Heart right ventricle (tissue), 16 donors: ENCODE measurements around the gene SLC1A7. TPM values are rescaled to one million over a fixed set of nuclear protein-coding genes. Genes with fewer than 3 reads are reported as not detected.
"Not testable (repeated sequence)": the region's sequence is repeated elsewhere in the genome, so short reads cannot be mapped to it uniquely, and the experiment has no call there.

ENCODE experiments used
- ATAC-seq, 8 donors: fragments of 200-7000 bp; cut with Tn5 transposase; one replicate each; pipeline ENCODE4 v1.9.1; 2020; ENCODE audit warnings: mild to moderate bottlenecking in 8 of 8, moderate library complexity in 8 of 8, moderate number of reproducible peaks in 1 of 8
- DNase-seq, 2 donors: peaks; one replicate each; pipeline ENCODE4 v3.0.0-alpha.2; 2020
- H3K27ac ChIP-seq, 10 donors: fragments of 200-600 bp; sonication (generic) in 2 of 10; one replicate each; pipeline versions ENCODE4 v1.5.0 to v1.8.0; 2020 to 2022; ENCODE audit warnings: mild to moderate bottlenecking in 3 of 10
- H3K27me3 ChIP-seq, 7 donors: fragments of 200-600 bp; one replicate each; pipeline ENCODE4 v1.8.0; 2021 to 2022; ENCODE audit warnings: mild to moderate bottlenecking in 2 of 7
- H3K36me3 ChIP-seq, 9 donors: fragments of 200-600 bp; sonication (generic) in 1 of 9; one replicate each; pipeline versions ENCODE4 v1.5.0 to v1.8.0; 2020 to 2022; ENCODE audit warnings: mild to moderate bottlenecking in 2 of 9
- H3K4me1 ChIP-seq, 9 donors: fragments of 200-600 bp; sonication (generic) in 1 of 9; one replicate each; pipeline versions ENCODE4 v1.5.0 to v1.8.0; 2020 to 2022; ENCODE audit warnings: mild to moderate bottlenecking in 4 of 9
- H3K4me3 ChIP-seq, 10 donors: fragments of 200-600 bp; sonication (generic) in 2 of 10; one replicate each; pipeline versions ENCODE4 v1.5.0 to v1.8.0; 2020 to 2022; ENCODE audit warnings: mild to moderate bottlenecking in 7 of 10, moderate library complexity in 2 of 10
- H3K9me3 ChIP-seq, 11 donors: fragments of 200-600 bp in 10 of 11; sonication (generic) in 2 of 11; one replicate each; pipeline versions ENCODE4 v1.5.0 to v1.8.0; 2013 to 2022; ENCODE audit warnings: mild to moderate bottlenecking in 2 of 11, control low read depth in 1 of 11, moderate library complexity in 1 of 11
- WGBS, 2 donors: extraction: QIAGEN DNeasy Blood & Tissue Kit; methylation state at CpG; one replicate each; pipeline ENCODE4 v1.1.7; 2013; ENCODE audit warnings: inconsistent platforms in 1 of 2; 5-methylcytosine and 5-hydroxymethylcytosine counted together
- intact Hi-C, 10 donors: fragments of 100-400 bp; cut with DNase I; formaldehyde crosslinking; loops; one replicate each; pipeline versions ENCODE4 v1.11.1 to v1.14.2; 2022
- polyA plus RNA-seq, 2 donors: library from polyadenylated mRNA; stranded (reverse); fragments of 200-250 nt; gene quantifications; one replicate each; pipeline ENCODE4 v1.2.3, GENCODE V29; 2013
- total RNA-seq, 10 donors: library from RNA; stranded (reverse); fragmentation: NEBNext Ultra II Directional in 3 of 10; extraction: Animal tissue kit (Norgen Biotek cat#: 25700) in 3 of 10; gene quantifications; one replicate each; pipeline versions ENCODE4 v1.2.1 to v1.2.4, GENCODE V29; 2021 to 2023
- TF ChIP-seq, protein P1 (sequence below), 9 donors: fragments of 200-600 bp; sonication (generic) in 2 of 9; IDR thresholded peaks; one replicate each; pipeline versions ENCODE4 v1.5.0 to v1.8.0; 2021 to 2022; ENCODE audit warnings: antibody characterized with exemption in 9 of 9, mild to moderate bottlenecking in 5 of 9, moderate library complexity in 1 of 9
- donor health status: Arrhythmogenic right ventricular cardiomyopathy.
- donor health status: ischemic (EF 13 %, LVEDD 7.1; RV severe dilation, severe dysfunction).
- donor health status: healthy with polysubstance abuse.
- donor health status: DM: no; HTN: yes; CAD: no.
- donor health status: DM: no; HTN: no; CAD: no.
- donor health status: ischemic (EF 25% LVEDD 6.9; RV normal size, moderate dysfunction).
- donor health status: ischemic (EF 25% LVEDD 5.7; RV mildly dilated, moderate dysfunction).
- donor health status: healthy.
- donor health status: DM: yes; HTN: yes; CAD: no.
- donor health status: Ischemic cardiomyopathy.
- donor health status: ischemic (EF 35%, LVEDD 5.7; RV mildly dilated, moderate dysfunction).
- donor health status: nonischemic (EF 11% LVEDD 7.7; RV severe dilation, severe dysfunction).
- donor health status: DM: yes; HTN: yes; CAD: no.
- donor health status: PGD.
- donor health status: ischemic (EF 29% LVEDD 5.4; RV normal size, mild dysfunction).
- donor health status: nonischemic (EF 23%, LVEDD 6.1; RV moderate dilation, normal function).

SLC1A7 gene
- total and polyA plus RNA-seq, 12 donors, result 0.04 to 2.0 (median 0.42) TPM

DNA sequence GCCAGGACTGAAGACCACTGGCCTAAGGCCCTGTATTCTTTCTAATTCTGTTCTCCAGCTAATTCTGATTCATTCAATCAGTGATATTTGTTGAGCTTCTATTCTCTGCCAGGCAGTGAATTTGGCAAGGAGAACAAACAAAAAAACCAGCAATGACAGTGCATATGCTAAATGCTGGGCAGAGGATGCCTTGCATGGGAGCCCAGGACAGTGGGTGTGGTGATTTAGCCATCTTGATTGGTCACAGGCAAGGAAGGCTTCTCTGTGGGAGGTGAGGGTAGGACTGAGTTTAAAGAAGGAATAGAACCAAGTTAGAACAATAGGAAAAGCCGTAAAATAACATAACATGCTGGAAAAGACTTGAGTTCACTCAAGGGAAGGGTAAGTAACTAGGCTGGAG, 45.0 kb upstream of the SLC1A7 start:
- H3K27ac ChIP-seq, result no peak overlapping the region
- TF ChIP-seq, protein P1, sequence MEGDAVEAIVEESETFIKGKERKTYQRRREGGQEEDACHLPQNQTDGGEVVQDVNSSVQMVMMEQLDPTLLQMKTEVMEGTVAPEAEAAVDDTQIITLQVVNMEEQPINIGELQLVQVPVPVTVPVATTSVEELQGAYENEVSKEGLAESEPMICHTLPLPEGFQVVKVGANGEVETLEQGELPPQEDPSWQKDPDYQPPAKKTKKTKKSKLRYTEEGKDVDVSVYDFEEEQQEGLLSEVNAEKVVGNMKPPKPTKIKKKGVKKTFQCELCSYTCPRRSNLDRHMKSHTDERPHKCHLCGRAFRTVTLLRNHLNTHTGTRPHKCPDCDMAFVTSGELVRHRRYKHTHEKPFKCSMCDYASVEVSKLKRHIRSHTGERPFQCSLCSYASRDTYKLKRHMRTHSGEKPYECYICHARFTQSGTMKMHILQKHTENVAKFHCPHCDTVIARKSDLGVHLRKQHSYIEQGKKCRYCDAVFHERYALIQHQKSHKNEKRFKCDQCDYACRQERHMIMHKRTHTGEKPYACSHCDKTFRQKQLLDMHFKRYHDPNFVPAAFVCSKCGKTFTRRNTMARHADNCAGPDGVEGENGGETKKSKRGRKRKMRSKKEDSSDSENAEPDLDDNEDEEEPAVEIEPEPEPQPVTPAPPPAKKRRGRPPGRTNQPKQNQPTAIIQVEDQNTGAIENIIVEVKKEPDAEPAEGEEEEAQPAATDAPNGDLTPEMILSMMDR (IDR thresholded peaks at IDR 0.05), result no peak
- intact Hi-C loops, result loop anchor here in 7 of 10 donors (10.0 kb wide), 7 partner anchors 123 to 493 kb away; partner anchors contain the start of genes COA7 (in 3 of the 7), ECHDC2 (in 2 of the 7), SCP2 (in 2 of the 7) and PODN (in 1 of the 7)
- peaks cover 0 to 2% (median 0%) of the 10 kb centered on the region in 7 donors for H3K27me3 ChIP-seq
- H3K4me1 ChIP-seq, result peaks cover 0 to 13% (median 0%) of the 10 kb centered on the region in 9 donors
- no peaks in the 10 kb centered on the region for H3K36me3 ChIP-seq
- no peak overlapping the region for H3K4me3 ChIP-seq
- WGBS, 2 donors, result 84 to 90% methylated on average over 1 of the region's 1 CpG
- ATAC-seq (no peak), DNase-seq (no peak)
- H3K9me3 ChIP-seq, result peaks cover 0 to 4% (median 0%) of the 10 kb centered on the region in 11 donors

GRCh38 chr1:53186533-53186932, 44.1 kb upstream of the SLC1A7 start:
- Histone ChIP-seq H3K4me3 (no peak overlapping the region), H3K9me3 (peaks cover 0 to 4% (median 0%) of the 10 kb centered on the region in 11 donors), H3K27me3 (peaks cover 0 to 2% (median 0%) of the 10 kb centered on the region in 7 donors), H3K27ac (no peak overlapping the region), H3K4me1 (peaks cover 0 to 19% (median 4%) of the 10 kb centered on the region in 9 donors), H3K36me3 (no peaks in the 10 kb centered on the region)
- TF ChIP-seq, protein P1 (IDR thresholded peaks at IDR 0.05), result no peak
- intact Hi-C loops, result loop anchor here in 7 of 10 donors (10.0 kb wide), 7 partner anchors 122 to 492 kb away; partner anchors contain the start of genes COA7 (in 3 of the 7), ECHDC2 (in 2 of the 7), SCP2 (in 2 of the 7) and PODN (in 1 of the 7)
- ATAC-seq, result no peak
- no peak for DNase-seq
- 77 to 80% methylated on average over 3 of the region's 3 CpGs for WGBS, 2 donors

- ATAC-seq, H3K36me3 ChIP-seq, H3K27ac ChIP-seq, H3K9me3 ChIP-seq, DNase-seq, H3K27me3 ChIP-seq, H3K4me3 ChIP-seq: not testable (repeated sequence)
- WGBS, 2 donors, result 79 to 80% methylated on average over 2 of the region's 2 CpGs
- peaks cover 0 to 19% (median 4%) of the 10 kb centered on the region in 9 donors for H3K4me1 ChIP-seq
- intact Hi-C loops, result loop anchor here in 7 of 10 donors (2.0 to 10.0 kb wide), 8 partner anchors 121 to 491 kb away; partner anchors contain the start of genes COA7 (in 3 of the 7), ECHDC2 (in 2 of the 7), SCP2 (in 2 of the 7) and PODN (in 1 of the 7)
- TF ChIP-seq, protein P1 (IDR thresholded peaks at IDR 0.05), result peak in 5 of 9 donors; percentile 14 to 42 (median 20)
Measured at GRCh38 chr1:53185955-53186297, 43.5 kb upstream of the SLC1A7 start.

DNA sequence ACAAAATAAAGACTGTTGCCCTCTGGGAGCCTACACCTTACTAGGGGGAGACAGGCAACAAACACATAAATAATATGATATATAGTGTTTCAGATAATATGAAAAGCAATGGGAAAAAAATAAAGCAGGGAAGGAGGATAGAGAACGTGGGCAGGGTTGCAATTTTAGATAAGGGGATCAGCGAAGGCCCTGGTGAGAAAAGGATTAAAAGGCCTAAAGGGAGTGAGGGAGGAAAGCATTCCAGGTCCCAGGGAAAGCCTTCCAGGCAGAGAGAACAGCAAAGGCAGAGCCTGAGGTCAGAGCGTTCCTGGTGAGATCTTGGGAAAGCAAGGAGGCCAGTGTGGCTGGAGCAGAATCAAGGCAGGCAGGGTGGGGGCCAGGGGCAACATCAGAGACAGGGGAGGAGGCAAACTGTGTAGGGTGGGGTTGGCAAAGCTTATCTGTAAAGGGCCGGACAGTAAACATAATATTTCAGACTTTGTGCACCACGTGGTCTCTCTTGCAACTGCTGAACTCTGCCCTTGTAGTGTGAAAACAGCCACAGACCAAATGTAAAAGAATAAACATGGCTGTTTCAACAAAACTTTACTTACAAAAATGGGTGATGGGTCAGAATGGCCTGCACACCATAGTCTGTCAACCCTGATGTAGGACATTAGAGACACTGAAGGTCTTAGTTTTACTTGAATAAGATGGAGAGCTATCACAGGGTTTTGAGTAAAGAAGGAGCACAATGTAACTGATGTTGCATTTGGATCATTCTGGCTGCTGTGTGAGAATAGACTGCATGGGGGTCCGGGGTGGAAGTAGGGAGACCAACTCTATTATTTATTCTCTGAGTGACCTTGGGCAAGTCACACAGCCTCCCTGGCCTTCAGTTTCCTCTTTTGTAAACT, 40.9 kb upstream of the SLC1A7 start:
- intact Hi-C loops, result loop anchor here in 7 of 10 donors (5.0 to 10.0 kb wide), 8 partner anchors 119 to 489 kb away; partner anchors contain the start of genes COA7 (in 3 of the 7), ECHDC2 (in 2 of the 7), PODN (in 2 of the 7) and SCP2 (in 2 of the 7)
- DNase-seq, result no peak
- peak in 4 of 8 donors; percentile 42 to 63 (median 50) for ATAC-seq

More for the DNA sequence above, 40.9 kb upstream of the SLC1A7 start:
- Histone ChIP-seq H3K27me3 (peaks cover 0 to 2% (median 0%) of the 10 kb centered on the region in 7 donors), H3K27ac (peak overlapping the region in 4 of 10 donors; percentile 3 to 39 (median 34)), H3K36me3 (no peaks in the 10 kb centered on the region), H3K9me3 (peaks cover 0 to 4% (median 0%) of the 10 kb centered on the region in 11 donors), H3K4me3 (no peak overlapping the region), H3K4me1 (peaks cover 0 to 19% (median 4%) of the 10 kb centered on the region in 9 donors)
- TF ChIP-seq, protein P1 (IDR thresholded peaks at IDR 0.05), result no peak
- WGBS, 2 donors, result 73 to 75% methylated on average over 6 of the region's 6 CpGs
